Effector CD4-positive, alpha-beta T cell (primary cell): ENCODE measurements around the gene MIDN.

Source experiments
- DNase-seq: peaks from one replicate; pipeline ENCODE4 v3.0.0-alpha.2; 2020

The MIDN gene

DNA sequence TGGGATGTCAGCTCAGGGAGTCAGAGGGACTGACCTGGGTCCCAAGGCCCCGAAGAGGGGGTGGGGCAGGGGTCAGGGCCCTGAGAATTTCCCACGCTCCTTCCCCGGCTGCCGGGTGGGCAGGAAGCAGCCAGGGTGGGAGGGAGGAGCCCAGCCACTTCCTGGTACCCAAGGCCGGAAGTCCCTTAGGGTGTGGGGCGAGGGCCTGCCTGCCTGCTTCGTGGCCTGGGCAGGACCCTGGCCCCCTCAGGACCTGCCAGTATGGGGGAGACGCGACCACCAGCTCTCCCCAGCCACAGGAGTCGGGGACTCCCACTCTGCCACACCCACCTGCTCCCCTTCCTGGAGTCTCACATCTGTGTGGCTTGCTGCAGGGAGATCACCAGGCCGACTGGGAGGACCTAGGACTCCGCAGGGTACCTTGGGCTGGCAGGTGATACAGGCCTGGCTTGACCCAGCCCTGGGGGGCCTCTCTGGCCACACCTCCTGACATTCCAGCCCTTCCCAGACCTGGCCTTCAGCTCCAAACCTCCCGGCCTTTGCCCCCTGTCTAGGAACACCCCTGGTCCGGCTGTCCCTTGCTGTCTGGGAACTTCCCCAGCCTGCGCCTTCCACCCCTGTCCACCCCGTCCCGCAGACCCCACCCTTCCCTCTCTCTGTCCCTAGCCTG, 11.0 kb downstream of the MIDN start:
- DNase-seq = peak; percentile 50

DNA sequence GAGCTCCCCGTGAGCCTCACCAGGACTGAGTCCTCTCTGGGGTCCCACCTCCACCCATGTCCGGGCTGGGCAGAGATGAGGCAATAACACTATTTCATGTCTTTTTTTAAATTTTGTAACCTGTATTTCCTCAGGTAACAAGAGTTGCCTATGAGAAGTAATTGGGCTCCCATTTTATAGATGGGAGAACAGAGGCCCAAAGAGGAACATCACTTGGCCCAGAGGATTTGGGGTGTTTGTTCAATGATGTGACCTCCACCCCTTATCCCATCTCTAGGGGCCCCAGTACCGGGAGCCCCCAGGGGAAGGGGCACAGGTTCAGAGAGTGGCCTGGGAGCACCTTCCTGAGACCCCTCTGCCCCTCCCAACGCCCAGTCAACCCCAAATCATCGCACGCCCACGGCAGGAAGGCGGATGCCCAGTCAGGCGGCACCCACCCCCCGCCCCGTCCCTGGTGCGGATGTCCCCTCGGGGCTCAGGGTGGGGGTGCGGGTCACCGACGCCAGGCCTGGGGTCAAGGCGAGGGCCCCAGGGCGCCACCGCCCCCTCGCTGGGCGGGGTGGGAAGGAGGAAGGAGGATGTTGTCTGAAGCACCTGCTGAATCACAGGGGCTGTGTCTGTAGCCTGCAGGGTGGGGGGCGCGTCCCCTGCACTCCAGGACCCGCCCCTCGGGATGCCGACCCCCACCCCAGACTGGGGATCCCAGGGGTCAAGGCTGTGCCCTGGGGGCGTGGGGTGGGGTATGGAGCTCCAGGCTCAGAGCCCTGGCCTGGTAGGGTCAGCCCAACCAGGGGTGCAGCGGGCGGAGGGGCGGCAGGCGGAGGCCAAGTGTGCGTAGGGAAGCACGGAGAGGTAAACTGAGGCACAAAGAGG, 11.7 kb downstream of the MIDN start:
- peak; percentile 49 for DNase-seq

DNA sequence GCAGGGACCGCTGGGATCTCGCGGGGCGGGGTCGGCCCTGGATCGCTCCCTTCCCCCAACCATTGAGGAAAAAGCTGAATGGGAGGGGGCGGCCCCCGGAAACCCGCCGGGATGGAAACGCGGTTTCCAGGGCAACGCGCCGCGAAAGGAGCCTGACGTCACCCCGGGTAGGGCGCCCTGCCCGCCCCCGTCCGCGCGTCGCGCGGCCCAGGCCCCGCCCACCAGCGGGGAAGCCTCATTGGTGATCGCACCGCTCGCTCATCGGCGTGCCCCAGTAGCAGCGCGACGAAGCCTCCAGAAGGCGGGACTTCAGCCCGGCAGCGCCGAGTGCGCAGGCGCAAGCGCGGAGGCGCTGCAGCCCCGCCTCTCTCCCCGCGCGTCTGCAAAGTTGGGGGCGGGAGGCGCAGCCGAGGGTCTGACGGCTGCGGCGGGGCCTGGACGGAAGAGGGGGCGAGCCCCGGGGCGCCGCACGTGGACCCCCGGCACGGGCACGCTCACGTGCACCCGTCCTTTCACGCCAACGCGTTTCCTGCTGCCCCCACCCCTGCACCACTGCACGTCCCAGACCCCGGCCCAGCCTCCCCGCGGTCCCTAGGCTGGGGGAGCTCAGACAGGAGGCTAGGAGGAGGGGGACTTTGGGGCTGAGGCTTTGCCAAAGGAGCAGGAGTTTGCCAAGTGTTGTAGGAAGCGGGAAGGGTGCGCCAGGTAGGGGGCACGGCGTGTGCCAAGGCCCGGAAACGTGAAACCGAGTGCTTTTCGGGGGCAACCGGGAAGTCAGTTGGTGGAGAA, 12.6 kb downstream of the MIDN start:
- DNase-seq = peak; percentile 96

DNA sequence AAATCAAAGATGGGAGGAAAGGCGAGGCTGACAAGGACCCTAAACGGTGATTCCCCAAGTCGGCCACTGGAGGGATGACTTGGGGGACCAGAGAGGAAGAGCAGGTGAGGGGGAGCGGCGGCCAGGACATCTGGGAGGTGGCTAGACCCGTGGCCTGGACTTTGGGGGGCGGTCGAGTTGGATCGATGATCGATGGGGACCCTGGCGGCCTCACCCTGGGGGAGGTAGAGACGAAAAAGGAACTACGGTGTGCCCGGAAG, 13.1 kb downstream of the MIDN start:
- no peak for DNase-seq

DNA sequence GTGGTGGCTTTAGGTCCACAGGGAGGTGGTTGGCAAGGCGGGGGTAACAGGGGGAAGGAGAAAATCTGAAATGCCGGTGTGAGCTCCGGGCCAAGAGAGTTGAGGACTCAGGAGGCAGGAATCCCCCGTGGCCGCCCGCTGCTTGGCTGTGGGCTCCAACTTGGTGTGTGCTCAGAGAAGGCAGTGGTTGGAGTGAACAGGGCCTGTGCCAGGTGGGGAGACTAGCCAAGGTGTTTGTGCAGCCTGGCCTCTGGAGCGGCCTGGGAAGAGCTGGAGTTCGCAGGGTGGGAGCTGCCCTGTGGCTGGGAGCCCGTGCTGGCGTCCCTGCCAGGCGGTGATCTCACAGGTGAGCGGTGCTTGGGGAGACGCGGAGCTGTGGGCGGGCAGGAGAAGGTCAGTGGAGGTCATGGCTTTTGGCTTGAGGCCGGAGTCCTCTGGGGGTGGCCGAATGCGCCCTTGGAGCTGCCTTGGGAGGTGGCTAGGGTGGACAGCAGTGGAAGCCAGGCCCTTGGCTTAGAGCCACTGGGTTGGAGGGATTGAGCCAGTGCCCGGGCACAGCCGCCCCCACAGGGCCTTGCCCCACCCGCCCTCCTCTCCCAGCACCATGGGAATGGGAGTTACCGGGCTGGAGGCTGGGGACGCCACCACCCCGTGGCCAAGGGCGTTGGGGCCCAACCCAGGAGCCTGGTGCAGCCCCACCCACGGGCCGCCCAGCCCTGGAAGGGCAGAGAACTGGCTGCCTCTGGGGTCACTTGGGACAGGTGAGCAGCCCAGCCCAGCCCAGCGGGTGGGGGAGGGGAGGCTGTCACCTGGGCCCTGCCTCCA, 13.6 kb downstream of the MIDN start:
- DNase-seq = peak; percentile 47

DNA sequence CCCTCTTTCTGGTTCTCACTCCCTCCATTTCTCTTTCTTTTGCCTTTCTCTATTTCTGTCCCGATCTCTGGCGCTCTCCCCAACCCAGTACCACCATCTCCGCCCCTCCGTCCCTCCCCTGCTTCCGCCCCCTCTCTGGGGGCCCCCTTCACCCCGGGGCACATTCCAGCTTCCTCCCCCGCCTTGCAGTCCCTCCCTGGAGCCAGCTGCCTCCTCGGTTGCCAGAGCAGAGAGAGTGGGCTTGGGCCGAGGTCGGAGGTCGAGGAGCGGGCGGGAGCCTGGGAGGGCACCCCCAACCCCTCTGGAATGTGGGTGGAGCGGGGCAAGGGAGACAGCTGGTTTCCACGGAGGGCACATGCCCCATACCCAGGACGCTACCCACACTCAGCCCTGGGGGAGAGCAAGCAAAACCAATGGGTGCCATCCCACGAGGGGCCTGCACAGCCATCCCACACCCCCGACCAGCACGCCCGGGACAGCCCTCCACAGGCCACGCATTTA, 14.3 kb downstream of the MIDN start:
- DNase-seq = no peak

DNA sequence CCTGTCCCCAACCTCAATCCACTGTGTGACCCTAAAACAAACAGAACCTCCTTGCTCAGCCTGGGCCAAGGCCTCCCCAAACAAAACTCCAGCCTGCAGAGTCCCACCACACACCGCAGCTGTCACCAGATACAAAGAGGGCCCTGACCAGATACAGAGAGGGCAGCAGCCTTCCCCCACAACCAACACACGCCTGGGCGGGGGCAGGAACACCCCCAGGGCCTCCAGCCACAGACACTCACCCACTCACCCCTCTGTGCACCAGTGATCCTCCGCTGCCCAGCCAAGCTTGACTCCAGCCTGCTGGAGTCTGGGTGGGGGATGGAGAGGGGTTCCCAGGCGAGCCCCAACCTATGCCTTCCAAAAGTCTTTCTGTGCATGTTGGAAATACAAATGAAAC, 14.8 kb downstream of the MIDN start:
- DNase-seq = no peak

DNA sequence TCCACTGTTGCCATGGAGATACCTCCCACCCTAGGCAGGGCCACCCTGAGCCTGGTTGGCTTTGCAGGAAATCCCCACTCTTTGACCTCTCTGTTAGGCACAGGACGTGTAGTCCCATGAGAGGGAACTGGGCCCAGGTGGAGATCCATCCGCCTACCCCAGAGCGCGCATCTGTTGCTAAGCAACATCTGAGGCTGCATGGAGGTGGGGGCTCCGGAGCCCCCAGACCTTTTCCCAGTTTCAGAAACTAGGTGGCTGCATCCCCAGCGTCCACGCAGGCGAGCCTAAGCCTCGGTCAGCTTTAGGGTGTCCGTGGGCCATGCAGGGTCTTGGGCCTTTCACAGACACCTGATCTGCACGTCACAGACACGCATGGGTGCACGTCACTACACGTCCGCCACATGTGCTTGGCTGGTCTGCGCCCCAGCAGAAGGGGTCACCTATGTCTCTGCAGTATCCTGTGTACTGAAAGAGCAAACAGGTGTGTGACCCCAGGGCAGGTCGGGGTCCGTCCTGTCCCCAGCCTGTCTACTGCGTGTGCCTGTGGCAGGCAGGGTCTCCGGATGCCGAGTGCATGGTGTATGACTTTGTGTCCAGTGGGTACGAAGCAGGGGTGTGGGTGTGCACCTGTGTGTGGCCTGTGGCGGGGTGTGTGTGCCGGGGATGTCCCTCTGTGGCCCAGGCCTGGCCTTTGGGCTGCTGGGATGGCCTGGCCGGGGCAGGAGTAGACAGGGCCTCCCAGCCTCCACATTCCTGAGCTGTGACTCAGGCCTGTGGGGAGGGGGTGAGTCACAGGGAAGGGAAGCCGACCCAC, 16.6 kb downstream of the MIDN start:
- no peak for DNase-seq

DNA sequence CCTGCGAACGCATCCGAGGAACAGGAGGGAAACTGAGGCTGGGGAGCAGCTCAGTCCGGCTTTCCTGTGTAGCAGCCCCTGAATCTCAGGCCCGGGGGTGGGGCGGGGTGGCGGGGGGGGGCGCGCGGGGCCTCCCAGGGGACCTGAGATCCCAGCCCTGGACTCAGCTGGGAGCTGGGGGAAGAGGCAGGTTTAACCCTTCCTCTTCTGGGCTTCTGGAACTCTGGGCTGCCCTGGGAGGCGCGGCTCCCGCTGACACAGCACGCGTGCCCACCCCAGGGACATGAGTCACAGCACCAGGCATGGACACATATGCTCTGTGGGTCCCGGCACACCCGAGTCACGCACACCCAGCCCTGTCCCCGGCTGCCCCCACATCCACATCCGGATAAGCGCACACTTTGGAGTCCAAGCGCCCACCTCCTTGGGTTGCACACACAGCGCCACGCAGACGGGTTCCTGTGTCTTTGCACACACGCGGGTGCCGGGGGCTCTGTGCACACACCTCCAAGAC, 17.3 kb downstream of the MIDN start:
- no peak for DNase-seq

DNA sequence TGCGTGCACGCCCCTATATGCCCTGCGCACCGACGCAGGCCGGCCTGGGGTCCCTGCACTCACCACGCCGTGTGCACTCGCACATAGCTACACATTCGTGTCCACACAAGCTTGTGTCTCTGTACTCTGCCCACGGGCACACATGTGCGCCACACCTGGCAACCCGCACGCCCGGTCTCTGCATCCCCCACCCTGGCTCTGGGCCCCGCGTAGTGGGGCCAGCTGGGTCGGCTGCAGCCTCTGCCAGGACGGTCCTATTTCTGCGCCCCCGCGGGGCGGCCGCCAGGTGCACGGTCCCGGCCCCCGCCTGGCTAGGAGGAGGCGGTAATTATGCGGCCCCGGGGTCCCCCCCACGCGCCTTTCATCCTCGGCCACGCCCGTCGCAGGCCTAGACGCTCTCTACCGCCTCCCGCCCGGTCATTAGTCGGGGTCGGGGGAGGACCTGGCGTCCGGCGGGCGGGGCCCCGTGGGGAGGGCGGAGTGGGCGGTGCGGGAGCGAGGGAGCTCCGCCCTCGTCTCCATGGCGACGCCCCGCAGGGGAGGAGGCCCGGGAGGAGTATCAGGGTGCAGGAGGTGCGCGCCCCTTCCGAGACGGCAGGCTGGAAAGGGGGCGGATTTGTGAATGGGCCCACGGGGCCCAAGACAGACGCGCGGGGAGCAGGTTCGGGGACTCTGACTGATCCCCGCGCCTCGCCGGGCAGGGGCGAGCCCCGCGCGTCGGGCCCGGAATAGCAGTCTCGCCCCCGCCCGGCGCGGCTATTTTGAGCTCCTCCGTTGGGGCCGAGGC, 17.9 kb downstream of the MIDN start:
- peak; percentile 76 for DNase-seq

DNA sequence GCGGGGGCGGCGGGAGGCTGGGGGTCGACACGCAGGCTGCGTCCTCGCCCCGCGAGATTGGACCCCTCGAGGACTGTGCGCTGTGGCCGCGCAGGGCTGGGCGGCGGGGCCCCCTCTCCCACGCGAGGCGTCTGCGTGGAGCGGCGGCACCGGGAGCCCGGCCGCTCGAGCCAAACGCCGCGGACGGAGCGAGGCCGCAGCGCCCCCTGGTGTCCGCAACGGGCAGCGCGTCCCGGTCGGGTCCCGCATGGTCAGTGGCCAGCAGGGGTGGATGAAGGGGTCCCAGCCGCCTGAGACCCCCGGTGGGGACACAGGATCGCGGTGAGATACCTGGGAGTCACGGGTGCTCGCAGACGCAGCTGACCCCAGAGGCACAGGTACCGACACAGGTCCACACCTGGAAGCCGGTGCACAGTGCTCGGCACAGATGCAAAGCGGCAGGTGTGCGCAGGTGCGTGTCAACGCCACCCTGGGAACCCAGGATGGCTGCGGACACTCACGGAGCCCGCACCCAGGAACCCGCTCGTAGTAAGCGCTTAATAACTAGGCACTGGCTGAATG, 18.6 kb downstream of the MIDN start:
- DNase-seq = peak; percentile 62

DNA sequence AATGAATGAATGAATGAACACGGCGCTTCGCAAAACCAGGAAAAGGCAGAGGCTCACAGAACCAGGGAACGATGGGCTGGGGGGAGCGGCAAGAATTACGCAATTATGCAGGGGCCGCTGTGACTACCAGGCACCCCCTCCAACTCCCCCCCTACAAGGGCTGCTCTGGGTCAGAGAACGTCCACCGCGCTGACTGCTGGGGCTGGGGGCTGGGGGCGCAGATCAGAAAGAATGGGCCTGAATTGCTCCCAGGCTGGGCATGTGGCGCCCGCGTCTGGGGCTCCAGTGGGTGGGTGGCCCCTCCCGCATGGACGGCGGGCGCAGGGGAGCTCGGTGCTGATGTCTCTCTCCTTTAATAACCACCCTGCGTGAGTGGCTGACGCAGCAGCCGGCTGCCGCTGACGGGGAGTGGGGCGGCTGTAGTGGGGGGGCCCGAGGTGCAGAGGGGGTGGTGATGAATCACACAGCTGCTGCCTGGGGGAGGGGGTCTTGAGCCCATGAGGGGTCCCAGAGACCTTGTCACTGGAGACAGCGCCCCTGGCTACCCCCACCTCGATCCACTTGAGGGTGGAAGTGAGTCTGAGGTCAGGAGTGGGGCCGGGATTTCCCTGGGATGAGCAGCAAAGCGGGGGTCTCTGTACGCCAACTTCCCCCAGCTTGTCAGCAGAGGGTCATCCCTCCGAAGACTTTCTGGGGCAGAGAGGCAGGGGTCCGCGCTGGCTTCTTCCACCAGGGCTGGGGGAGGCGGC, 19.3 kb downstream of the MIDN start:
- peak; percentile 39 for DNase-seq

DNA sequence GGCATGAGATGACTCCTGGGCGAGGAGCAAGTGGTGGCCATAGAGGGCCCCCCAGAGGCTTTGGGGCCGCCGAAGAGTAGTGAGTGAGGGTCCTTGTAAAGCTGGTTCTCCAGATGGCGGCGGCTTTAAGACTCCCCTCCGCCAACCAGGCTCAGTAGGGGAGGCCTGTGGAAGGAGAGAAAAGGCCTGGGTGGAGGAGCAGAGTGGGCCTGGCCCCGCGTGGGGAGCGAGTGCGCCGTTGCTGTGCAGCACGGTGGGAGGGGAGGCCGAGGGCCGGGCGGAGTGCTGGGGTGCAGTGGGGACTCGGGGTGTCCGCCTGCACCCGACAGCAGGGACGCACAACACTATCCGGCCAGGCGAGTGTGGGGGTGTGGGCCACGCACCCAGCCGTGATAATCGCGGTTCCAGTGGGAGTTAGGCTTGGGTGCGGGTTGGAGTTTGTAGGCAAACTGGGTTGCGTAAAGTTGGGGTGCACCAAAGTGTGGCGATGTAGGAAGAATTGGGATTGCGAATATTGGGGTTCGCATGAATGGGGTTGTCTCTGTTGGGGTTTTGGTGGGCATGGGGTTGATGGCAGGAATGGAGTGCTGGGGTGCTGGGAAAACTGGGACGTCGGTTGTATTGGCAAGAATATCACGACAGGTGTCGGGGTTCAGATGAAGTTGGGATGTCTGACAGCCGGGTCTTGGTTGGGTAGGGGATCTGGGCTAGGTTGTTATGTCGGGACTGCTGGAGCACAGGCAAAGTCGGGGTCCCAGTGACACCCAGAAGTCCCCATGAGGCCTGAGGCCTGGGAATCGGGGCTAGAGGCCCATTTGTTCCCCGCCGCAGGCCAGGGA, 20.1 kb downstream of the MIDN start:
- DNase-seq = no peak

DNA sequence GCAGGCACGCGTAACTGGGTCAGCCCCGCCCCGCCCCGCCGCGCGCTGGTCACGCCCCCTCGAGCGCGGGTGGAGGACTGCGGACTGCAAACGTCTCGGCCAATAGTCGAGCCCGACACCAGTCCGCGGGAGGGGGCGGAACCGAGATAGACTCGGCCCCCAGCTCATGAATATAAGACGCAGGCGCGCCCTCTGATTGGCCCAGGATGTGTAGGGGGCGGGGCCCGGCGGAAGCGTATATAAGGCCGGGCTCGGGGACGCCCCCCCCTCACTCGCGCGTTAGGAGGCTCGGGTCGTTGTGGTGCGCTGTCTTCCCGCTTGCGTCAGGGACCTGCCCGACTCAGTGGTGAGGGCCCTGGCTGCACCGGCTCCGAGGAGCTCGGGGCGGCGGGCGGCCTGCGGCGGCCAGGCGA, 20.7 kb downstream of the MIDN start, which contains the start of gene CIRBP:
CIRBP (plus strand) TSS at position 268 of the 413 bp plus-strand sequence. CDS start 1,602 bp downstream, outside the sequence.
- DNase-seq = peak; percentile 99

DNA sequence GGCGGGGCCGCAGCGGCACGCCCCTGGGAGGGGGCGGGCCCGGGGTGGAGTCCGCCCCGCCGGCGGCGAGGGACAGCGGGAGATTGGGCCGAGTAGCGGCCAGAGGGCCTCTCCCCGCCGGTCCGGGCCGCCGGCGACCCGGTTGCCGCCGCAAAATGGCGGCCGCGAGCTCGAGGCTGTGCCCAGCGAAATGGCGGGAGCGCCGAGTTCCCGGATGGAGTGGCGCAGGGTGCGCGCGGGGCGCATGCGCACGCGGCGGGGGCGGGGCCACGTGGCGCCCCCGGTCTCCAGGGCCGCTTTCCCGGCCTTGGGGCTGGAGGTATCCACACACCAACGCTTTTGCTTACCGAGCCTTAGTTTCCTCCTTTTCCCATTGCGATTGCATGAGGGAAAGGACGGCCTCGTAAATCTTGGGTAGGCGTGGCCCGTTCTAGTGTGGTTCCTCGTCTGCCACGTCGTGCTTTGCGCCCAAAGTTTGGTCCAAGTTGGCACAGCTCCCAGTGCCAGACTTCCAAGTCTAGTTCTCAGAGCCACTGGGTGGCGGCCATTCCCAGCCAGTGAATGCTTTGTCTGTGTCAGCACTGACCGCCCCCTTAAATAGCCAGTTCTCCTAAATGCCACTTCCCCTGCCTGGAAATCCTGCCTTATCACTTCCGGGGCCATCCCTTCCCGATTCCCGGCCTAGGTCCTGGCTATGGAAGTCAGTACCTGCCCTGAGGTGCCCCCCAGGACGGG, 21.3 kb downstream of the MIDN start:
- DNase-seq = peak; percentile 83

DNA sequence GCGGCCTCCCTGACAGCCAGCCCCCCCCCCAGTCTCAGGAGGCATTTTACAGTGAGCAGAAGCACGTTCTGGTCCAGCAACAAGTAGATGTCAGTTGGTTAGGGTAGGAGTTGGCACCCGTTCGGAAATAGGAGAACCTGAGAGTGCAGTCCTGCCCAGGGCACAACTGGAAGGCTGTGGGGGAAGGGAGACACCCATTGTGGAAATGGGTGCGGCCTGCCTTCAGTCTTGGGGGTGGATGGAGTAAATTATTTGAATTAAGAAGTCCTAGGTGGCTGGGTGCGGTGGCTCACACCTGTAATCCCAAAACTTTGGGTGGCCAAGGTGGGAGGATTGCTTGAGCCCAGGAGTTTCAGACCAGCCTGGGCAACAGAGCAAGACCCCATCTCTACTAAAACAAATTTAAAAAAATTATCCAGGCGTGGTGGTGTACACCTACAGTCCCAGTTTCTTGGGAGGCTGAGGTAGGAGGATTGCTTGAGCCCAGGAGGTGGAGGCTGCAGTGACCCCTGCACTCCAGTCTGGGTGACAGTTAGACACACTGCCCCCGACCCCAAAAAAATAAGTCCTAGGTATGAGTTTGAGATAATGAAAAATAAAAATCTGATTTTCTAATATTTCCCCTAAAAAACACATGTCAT, 21.9 kb downstream of the MIDN start:
- DNase-seq = no peak

DNA sequence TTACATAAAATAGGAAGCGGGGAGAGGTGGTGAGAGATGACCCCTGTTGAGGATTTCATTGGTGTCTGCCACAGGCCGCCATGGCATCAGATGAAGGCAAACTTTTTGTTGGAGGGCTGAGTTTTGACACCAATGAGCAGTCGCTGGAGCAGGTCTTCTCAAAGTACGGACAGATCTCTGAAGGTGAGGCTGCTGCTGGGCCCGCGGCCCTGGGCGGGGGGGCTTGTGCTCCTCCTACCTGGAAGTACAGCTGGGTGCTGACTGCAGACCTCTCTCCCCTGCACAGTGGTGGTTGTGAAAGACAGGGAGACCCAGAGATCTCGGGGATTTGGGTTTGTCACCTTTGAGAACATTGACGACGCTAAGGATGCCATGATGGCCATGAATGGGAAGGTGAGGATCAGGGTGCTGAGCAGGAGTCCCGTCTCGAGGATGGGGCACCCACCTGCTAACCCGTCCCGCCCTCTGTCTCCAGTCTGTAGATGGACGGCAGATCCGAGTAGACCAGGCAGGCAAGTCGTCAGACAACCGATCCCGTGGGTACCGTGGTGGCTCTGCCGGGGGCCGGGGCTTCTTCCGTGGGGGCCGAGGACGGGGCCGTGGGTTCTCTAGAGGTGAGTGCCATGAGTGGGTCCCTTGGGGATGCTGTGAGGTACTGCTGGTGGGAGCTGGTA, 22.6 kb downstream of the MIDN start:
- no peak for DNase-seq
